HEK293 (cell line): ENCODE results near the gene NPHP1.
"Not testable (repeated sequence)": the region's sequence is repeated elsewhere in the genome, so short reads cannot be mapped to it uniquely, and the experiment has no call there.

Experiments used
- CTCF ChIA-PET: fragments of 350-600 bp; formaldehyde crosslinking; extraction: SDS; loops from one replicate; lab custom pipeline; 2021; ENCODE audit warnings: antibody characterized with exemption; lab: Yijun Ruan, JAX
- POLR2A ChIA-PET: fragments of 300-600 bp; formaldehyde crosslinking; extraction: SDS; loops from one replicate; lab custom pipeline; 2020; ENCODE audit warnings: antibody characterized with exemption, inconsistent platforms; lab: Yijun Ruan, JAX
- H3K27ac ChIP-seq: fragments of 200-500 bp; sonication (Bioruptor generic); 2 replicates; pipeline ENCODE4 v1.5.1; 2014; ENCODE audit warnings: low read depth, low read length, control low read depth, inconsistent platforms; ENCODE audit errors: extremely low read depth
- H3K36me3 ChIP-seq, 2 experiments: fragments of 200-500 bp in 1 of 2; sonication (Bioruptor generic) in 1 of 2; 1 replicate in 1 of 2; 2 replicates in 1 of 2; pipeline ENCODE4 v1.5.1; 2014 to 2017; ENCODE audit warnings: inconsistent platforms in 2 of 2, low read length in 2 of 2; ENCODE audit not compliant: control insufficient read depth in 2 of 2, insufficient read depth in 1 of 2
- H3K4me1 ChIP-seq: fragments of 200-500 bp; sonication (Bioruptor generic); 2 replicates; pipeline ENCODE4 v1.5.1; 2014; ENCODE audit warnings: mild to moderate bottlenecking, low read length, inconsistent platforms; ENCODE audit not compliant: control insufficient read depth, insufficient read depth
- H3K4me3 ChIP-seq: 2 replicates; pipeline ENCODE4 v1.5.1; 2011; ENCODE audit warnings: low read depth, mild to moderate bottlenecking, control low read depth, low read length, moderate library complexity
- H3K9me3 ChIP-seq: fragments of 200-500 bp; sonication (Bioruptor generic); 2 replicates; pipeline ENCODE4 v1.5.1; 2014; ENCODE audit warnings: low read depth, low read length, inconsistent platforms; ENCODE audit not compliant: control insufficient read depth, insufficient read depth
- BCL11B ChIP-seq: fragments of 450-650 bp; formaldehyde crosslinking; IDR thresholded peaks from 2 replicates; pipeline ENCODE4 v1.5.1; 2016; ENCODE audit warnings: low read depth, missing biosample characterization, missing genetic modification characterization
- FEZF1 ChIP-seq: fragments of 450-650 bp; formaldehyde crosslinking; IDR thresholded peaks from 2 replicates; pipeline ENCODE4 v1.5.1; 2016; ENCODE audit warnings: missing biosample characterization, missing genetic modification characterization
- HOXC10 ChIP-seq: sonication (generic); formaldehyde crosslinking; IDR thresholded peaks from 2 replicates; pipeline ENCODE4 v1.8.1; 2023; ENCODE audit warnings: mild to moderate bottlenecking, missing genetic modification reagents
- KLF17 ChIP-seq: fragments of 450-650 bp; formaldehyde crosslinking; IDR thresholded peaks from 2 replicates; pipeline ENCODE4 v1.5.1; 2016; ENCODE audit warnings: missing biosample characterization, missing genetic modification characterization
- MZF1 ChIP-seq: fragments of 450-650 bp; formaldehyde crosslinking; IDR thresholded peaks from 2 replicates; pipeline ENCODE4 v1.5.1; 2017; ENCODE audit warnings: missing biosample characterization, missing genetic modification characterization, borderline replicate concordance
- PATZ1 ChIP-seq: fragments of 450-650 bp; formaldehyde crosslinking; IDR thresholded peaks from 2 replicates; pipeline ENCODE4 v1.5.1; 2016; ENCODE audit warnings: missing biosample characterization, missing genetic modification characterization
- SETDB1 ChIP-seq: IDR thresholded peaks from one replicate; pipeline ENCODE4 v1.6.1; 2017; ENCODE audit warnings: mild to moderate bottlenecking, low read length, moderate library complexity, mixed read lengths; ENCODE audit not compliant: insufficient read length
- TRIM28 ChIP-seq: IDR thresholded peaks from 2 replicates; pipeline ENCODE4 v1.6.1; 2011; ENCODE audit warnings: low read length, control low read depth, borderline replicate concordance
- ZNF121 ChIP-seq: fragments of 450-650 bp; formaldehyde crosslinking; IDR thresholded peaks from 2 replicates; pipeline ENCODE4 v1.5.1; 2016; ENCODE audit warnings: missing biosample characterization, missing genetic modification characterization
- ZNF239 ChIP-seq: fragments of 450-650 bp; formaldehyde crosslinking; IDR thresholded peaks from 2 replicates; pipeline ENCODE4 v1.5.1; 2016; ENCODE audit warnings: missing biosample characterization, missing genetic modification characterization
- ZNF26 ChIP-seq: fragments of 450-650 bp; formaldehyde crosslinking; IDR thresholded peaks from 2 replicates; pipeline ENCODE4 v1.5.1; 2016; ENCODE audit warnings: missing biosample characterization, missing genetic modification characterization
- ZNF391 ChIP-seq: fragments of 450-650 bp; formaldehyde crosslinking; IDR thresholded peaks from 2 replicates; pipeline ENCODE4 v1.5.1; 2016; ENCODE audit warnings: low read depth, missing biosample characterization, missing genetic modification characterization, borderline replicate concordance
- ZNF585B ChIP-seq: fragments of 450-650 bp; formaldehyde crosslinking; IDR thresholded peaks from 2 replicates; pipeline ENCODE4 v1.5.1; 2016; ENCODE audit warnings: missing biosample characterization, missing genetic modification characterization
- ZNF600 ChIP-seq: fragments of 450-650 bp; formaldehyde crosslinking; IDR thresholded peaks from 2 replicates; pipeline ENCODE4 v1.5.1; 2016; ENCODE audit warnings: missing biosample characterization, missing genetic modification characterization
- ZNF670 ChIP-seq: fragments of 450-650 bp; formaldehyde crosslinking; IDR thresholded peaks from 2 replicates; pipeline ENCODE4 v1.5.1; 2016; ENCODE audit warnings: missing biosample characterization, missing genetic modification characterization, low read depth
- ZNF707 ChIP-seq: fragments of 450-650 bp; formaldehyde crosslinking; IDR thresholded peaks from 2 replicates; pipeline ENCODE4 v1.5.1; 2016; ENCODE audit warnings: missing biosample characterization, missing genetic modification characterization
- TF ChIP-seq, protein P1 (sequence below): fragments of 450-650 bp; formaldehyde crosslinking; IDR thresholded peaks from 2 replicates; pipeline ENCODE4 v1.5.1; 2016; ENCODE audit warnings: missing biosample characterization, missing genetic modification characterization

The NPHP1 gene

DNA sequence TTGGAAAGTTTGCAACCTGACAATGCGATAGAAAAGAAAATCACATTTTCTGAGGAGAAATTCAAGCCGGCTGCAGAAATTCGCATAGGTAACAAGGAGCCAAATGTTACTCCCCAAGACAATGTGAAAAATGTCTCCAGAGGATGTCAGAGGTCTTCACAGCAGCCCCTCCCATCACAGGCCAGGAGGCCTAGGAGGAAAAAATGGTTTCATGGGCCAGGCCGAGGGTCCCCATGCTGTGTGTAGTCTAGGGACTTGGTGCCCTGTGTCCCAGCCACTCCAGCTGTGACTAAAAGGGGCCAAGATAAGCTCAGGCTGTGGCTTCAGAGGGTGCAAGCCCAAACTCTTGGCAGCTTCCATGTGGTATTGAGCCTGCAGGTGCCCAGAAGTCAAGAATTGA is 50.0 kb downstream of the NPHP1 start:
- H3K4me3 ChIP-seq, H3K4me1 ChIP-seq, H3K36me3 ChIP-seq, CTCF ChIA-PET, POLR2A ChIA-PET, H3K27ac ChIP-seq, H3K9me3 ChIP-seq: not testable (repeated sequence)
- TF ChIP-seq ZNF585B (tag by site-specific recombination) (peak; percentile 94), SETDB1 (peak; percentile 76), TRIM28 (peak; percentile 45; the same call in 1 of the 2 replicates)

- CTCF ChIA-PET, H3K4me1 ChIP-seq, H3K27ac ChIP-seq, H3K9me3 ChIP-seq, H3K36me3 ChIP-seq, POLR2A ChIA-PET, H3K4me3 ChIP-seq: not testable (repeated sequence)
- TF ChIP-seq ZNF707 (tag by site-specific recombination) = peak; percentile 69
Observed at GRCh38 chr2:110154188-110154587, 50.6 kb downstream of the NPHP1 start.

DNA sequence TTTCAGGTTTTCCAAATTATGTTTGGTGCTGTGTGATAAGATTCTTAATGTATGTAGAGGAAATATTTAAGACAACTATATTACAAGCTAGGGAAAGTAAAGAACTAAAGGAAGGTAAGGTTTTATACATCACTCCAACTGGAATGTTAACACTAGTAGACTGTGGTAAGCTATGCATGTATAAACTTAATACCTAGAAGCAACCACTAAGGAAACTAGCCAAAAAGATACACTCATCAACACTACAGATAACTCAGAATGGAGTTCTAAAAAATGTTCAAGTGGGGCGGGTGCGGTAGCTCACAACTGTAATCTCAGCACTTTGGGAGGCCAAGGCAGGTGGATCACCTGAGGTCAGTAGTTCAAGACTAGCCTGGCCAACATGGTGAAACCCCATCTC is 51.4 kb downstream of the NPHP1 start:
- TF ChIP-seq ZNF670 = no peak
- TF ChIP-seq ZNF121 (tag by site-specific recombination) = no peak
- no peak for TF ChIP-seq ZNF26 (tag by site-specific recombination)
- TF ChIP-seq ZNF239 = no peak
- no peak for TF ChIP-seq ZNF391 (tag by site-specific recombination)
- TF ChIP-seq KLF17 (tag by site-specific recombination) = no peak

GRCh38 chr2:110152943-110153342 is 51.9 kb downstream of the NPHP1 start:
- Histone ChIP-seq H3K4me3 (no peak overlapping the region), H3K36me3 (no peaks in the 10 kb centered on the region), H3K9me3 (no peaks in the 10 kb centered on the region), H3K4me1 (no peaks in the 10 kb centered on the region), H3K27ac (no peak overlapping the region)
- CTCF ChIA-PET = no interaction called here
- POLR2A ChIA-PET = no interaction called here
- TF ChIP-seq ZNF670 (no peak), ZNF600 (tag by site-specific recombination) (no peak), MZF1 (no peak), PATZ1 (tag by site-specific recombination) (no peak), FEZF1 (tag by site-specific recombination) (no peak), HOXC10 (CRISPR knock-in tag) (no peak), BCL11B (tag by site-specific recombination) (no peak)
- TF ChIP-seq, protein P1, sequence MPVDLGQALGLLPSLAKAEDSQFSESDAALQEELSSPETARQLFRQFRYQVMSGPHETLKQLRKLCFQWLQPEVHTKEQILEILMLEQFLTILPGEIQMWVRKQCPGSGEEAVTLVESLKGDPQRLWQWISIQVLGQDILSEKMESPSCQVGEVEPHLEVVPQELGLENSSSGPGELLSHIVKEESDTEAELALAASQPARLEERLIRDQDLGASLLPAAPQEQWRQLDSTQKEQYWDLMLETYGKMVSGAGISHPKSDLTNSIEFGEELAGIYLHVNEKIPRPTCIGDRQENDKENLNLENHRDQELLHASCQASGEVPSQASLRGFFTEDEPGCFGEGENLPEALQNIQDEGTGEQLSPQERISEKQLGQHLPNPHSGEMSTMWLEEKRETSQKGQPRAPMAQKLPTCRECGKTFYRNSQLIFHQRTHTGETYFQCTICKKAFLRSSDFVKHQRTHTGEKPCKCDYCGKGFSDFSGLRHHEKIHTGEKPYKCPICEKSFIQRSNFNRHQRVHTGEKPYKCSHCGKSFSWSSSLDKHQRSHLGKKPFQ = no peak

More for the DNA sequence above, 51.4 kb downstream of the NPHP1 start:
- Histone ChIP-seq H3K9me3 (no peaks in the 10 kb centered on the region), H3K27ac (no peak overlapping the region), H3K4me3 (no peak overlapping the region), H3K36me3 (no peaks in the 10 kb centered on the region), H3K4me1 (no peaks in the 10 kb centered on the region)
- ChIA-PET CTCF (no interaction called here), POLR2A (no interaction called here)
